ENCODE results near the gene IFIT5. TPM values are rescaled to one million over a fixed set of nuclear protein-coding genes. Genes with fewer than 3 reads are reported as not detected.
"Not testable (repeated sequence)": the region's sequence is repeated elsewhere in the genome, so short reads cannot be mapped to it uniquely, and the experiment has no call there.

The IFIT5 gene
- total RNA-seq, 1 donor from 2014 or later: 13.7 TPM

DNA sequence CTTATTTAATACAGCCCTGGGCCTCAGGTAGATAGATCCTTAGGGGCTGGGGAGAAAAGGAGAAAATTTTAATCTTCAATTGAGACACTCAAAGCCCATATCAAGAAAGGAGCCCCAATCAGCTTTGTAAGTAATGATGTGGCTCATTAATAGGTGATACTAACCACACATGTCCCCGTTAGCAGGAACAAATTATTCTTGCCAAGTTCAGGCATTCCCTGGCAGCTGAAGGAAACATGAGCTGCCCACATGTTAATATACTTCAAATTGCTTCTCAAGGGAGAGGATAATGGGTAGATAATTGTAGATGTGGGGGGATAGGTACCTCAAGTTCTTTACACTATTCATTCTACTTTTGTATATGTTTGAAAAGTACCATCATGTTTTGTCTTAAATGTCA lies 14.5 kb downstream of the IFIT5 start:
- TF ChIP-seq, protein P1, sequence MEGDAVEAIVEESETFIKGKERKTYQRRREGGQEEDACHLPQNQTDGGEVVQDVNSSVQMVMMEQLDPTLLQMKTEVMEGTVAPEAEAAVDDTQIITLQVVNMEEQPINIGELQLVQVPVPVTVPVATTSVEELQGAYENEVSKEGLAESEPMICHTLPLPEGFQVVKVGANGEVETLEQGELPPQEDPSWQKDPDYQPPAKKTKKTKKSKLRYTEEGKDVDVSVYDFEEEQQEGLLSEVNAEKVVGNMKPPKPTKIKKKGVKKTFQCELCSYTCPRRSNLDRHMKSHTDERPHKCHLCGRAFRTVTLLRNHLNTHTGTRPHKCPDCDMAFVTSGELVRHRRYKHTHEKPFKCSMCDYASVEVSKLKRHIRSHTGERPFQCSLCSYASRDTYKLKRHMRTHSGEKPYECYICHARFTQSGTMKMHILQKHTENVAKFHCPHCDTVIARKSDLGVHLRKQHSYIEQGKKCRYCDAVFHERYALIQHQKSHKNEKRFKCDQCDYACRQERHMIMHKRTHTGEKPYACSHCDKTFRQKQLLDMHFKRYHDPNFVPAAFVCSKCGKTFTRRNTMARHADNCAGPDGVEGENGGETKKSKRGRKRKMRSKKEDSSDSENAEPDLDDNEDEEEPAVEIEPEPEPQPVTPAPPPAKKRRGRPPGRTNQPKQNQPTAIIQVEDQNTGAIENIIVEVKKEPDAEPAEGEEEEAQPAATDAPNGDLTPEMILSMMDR (IDR thresholded peaks at IDR 0.05): no peak
- peaks cover 48% of the 10 kb centered on the region for H3K4me1 Mint-ChIP-seq (ENCODE audit: low read depth)
- no peak for DNase-seq (ENCODE audit: low spot score)
- H3K9me3 Mint-ChIP-seq (ENCODE audit: low read depth): no peaks in the 10 kb centered on the region
- H3K36me3 Mint-ChIP-seq (ENCODE audit: low read depth): no peaks in the 10 kb centered on the region
- no peak overlapping the region for H3K27ac Mint-ChIP-seq (ENCODE audit: unreplicated experiment)
- H3K4me3 Mint-ChIP-seq (ENCODE audit: unreplicated experiment): no peak overlapping the region
- no peaks in the 10 kb centered on the region for H3K27me3 Mint-ChIP-seq (ENCODE audit: low read depth)

DNA sequence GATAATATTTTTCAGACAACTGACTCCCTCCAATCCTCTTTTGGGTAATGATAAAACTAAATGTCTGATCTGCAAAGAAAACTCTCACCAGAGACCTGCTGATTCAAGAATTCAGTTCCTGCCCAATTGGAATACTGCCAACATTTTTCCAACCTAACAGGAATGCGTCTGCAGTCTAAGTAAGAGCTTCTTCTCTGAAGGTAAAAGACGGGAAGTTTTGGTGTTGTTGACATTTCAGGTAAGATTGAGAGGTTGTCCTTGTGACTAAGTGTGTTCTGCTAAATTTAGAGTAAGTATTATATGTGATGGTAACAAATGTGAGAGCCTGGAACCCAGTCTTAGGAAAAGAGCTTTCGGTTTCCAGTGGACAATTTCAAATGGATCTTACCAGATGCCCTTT lies 17.6 kb downstream of the IFIT5 start:
- H3K36me3 Mint-ChIP-seq (ENCODE audit: low read depth): no peaks in the 10 kb centered on the region
- no peak for DNase-seq (ENCODE audit: low spot score)
- TF ChIP-seq, protein P1 (IDR thresholded peaks at IDR 0.05): no peak
- peak overlapping the region; percentile 28 for H3K27ac Mint-ChIP-seq (ENCODE audit: unreplicated experiment)
- H3K4me3 Mint-ChIP-seq (ENCODE audit: unreplicated experiment): no peak overlapping the region
- peaks cover 39% of the 10 kb centered on the region for H3K4me1 Mint-ChIP-seq (ENCODE audit: low read depth)
- H3K9me3 Mint-ChIP-seq (ENCODE audit: low read depth): no peaks in the 10 kb centered on the region
- no peaks in the 10 kb centered on the region for H3K27me3 Mint-ChIP-seq (ENCODE audit: low read depth)

DNA sequence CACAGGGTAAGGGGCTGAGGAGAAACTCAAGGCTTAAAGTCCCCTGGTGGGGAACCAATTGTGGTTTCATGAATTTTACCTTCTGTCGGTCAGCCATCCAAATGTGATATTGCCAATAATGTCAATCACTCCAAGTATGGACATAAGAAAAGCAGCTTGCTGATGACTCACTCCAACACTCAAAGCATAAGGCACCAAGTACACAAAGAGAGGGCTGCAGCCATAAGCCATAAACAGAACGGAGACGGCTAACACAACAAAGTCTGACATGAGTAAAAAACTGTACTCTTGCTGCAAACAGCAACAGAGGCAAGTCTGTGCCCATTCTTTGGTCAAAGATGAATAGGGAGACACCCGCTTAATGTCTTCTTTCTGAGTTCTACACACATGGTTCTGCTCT lies 24.2 kb downstream of the IFIT5 start:
- TF ChIP-seq, protein P1 (IDR thresholded peaks at IDR 0.05): no peak
- H3K9me3 Mint-ChIP-seq (ENCODE audit: low read depth): no peaks in the 10 kb centered on the region
- no peak for DNase-seq (ENCODE audit: low spot score)
- peaks cover under 1% of the 10 kb centered on the region for H3K36me3 Mint-ChIP-seq (ENCODE audit: low read depth)
- H3K4me3 Mint-ChIP-seq (ENCODE audit: unreplicated experiment): no peak overlapping the region
- H3K4me1 Mint-ChIP-seq (ENCODE audit: low read depth): no peaks in the 10 kb centered on the region
- no peaks in the 10 kb centered on the region for H3K27me3 Mint-ChIP-seq (ENCODE audit: low read depth)
- H3K27ac Mint-ChIP-seq (ENCODE audit: unreplicated experiment): no peak overlapping the region

DNA sequence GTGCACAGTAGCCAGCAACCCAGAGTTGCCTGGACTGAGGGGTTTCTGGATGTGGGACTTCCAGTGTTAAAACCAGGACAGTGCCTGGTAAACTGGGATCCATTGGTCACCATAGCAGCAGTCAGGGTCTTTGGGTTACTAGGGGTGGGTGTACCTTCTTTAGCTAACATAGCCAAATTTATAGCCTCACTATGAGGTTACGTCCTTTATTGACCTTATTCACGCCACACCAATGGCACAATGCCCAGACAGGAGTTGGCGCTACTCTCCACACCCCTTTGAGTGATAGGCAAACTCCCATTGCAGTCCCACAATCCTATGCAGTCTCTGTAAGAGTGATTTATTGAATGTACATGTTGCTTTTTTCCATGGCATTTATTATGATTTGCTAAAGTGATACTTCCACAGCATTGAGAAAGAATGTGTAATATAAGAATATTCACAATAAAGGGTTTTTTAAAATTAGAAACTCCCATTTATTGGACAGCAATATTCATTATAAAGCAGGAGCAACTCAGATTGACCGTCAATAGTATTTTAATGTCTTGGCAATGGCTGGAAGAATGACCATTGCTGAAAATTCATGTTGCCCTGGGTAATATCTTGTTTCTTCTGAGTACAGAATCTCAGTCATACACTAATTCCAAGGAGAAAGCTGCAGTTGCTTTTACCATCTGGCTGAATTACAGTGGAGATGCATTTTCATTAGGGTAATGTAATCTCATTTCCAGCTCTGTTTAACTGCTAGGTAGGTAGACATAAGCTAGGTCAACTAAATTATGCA lies 26.1 kb downstream of the IFIT5 start:
- TF ChIP-seq, protein P1 (IDR thresholded peaks at IDR 0.05): no peak
- Mint-ChIP-seq H3K36me3 (ENCODE audit: low read depth) (peaks cover 2% of the 10 kb centered on the region), H3K27ac (ENCODE audit: unreplicated experiment) (no peak overlapping the region), H3K27me3 (ENCODE audit: low read depth) (no peaks in the 10 kb centered on the region), H3K9me3 (ENCODE audit: low read depth) (no peaks in the 10 kb centered on the region), H3K4me3 (ENCODE audit: unreplicated experiment) (no peak overlapping the region), H3K4me1 (ENCODE audit: low read depth) (no peaks in the 10 kb centered on the region)
- no peak for DNase-seq (ENCODE audit: low spot score)

DNA sequence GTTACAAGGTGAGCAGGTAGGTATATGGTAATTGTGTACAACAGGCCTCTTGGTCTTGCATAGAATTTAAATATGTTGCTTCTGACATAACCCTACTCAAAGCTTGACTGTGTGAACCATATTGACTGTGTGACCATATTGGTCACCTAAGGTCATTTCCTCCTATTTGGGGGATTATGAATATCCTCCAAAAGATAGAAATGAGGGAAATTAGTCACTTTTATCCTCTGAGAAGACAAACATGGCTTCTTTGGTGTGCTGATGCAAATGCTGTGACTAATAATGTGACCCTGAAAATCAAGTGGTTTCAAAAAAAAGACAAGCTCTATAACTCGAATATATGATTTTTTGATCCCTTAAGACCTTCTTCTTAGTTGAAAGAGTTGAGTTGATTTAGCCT lies 27.9 kb downstream of the IFIT5 start:
- no peak overlapping the region for H3K27ac Mint-ChIP-seq (ENCODE audit: unreplicated experiment)

DNA sequence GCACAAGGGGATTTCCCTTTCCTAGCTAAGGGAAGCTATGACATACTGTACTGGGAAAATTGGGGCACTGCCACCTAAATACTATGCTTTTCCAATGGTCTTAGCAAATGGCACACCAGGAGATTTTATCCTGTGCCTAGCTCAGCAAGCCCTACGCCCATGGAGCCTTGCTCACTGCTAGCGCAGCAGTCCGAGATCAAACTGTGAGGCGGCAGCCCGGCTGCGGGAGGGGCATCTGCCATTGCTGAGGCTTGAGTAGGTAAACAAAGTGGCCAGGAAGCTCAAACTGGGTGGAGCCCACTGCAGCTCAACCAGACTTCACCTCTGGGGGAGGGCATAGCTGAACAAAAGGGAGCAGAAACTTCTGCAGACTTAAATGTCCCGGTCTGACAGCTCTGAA lies 30.5 kb downstream of the IFIT5 start:
- DNase-seq (ENCODE audit: low spot score); H3K36me3 Mint-ChIP-seq (ENCODE audit: low read depth); H3K27me3 Mint-ChIP-seq (ENCODE audit: low read depth); H3K27ac Mint-ChIP-seq (ENCODE audit: unreplicated experiment); H3K4me3 Mint-ChIP-seq (ENCODE audit: unreplicated experiment); H3K4me1 Mint-ChIP-seq (ENCODE audit: low read depth): not testable (repeated sequence)
- H3K9me3 Mint-ChIP-seq (ENCODE audit: low read depth): peaks cover 15% of the 10 kb centered on the region

More for the DNA sequence above, 27.9 kb downstream of the IFIT5 start:
- Mint-ChIP-seq H3K9me3 (ENCODE audit: low read depth) (peaks cover 13% of the 10 kb centered on the region), H3K36me3 (ENCODE audit: low read depth) (peaks cover 4% of the 10 kb centered on the region), H3K4me1 (ENCODE audit: low read depth) (no peaks in the 10 kb centered on the region), H3K27me3 (ENCODE audit: low read depth) (no peaks in the 10 kb centered on the region), H3K4me3 (ENCODE audit: unreplicated experiment) (no peak overlapping the region)
- no peak for DNase-seq (ENCODE audit: low spot score)
- TF ChIP-seq, protein P1 (IDR thresholded peaks at IDR 0.05): no peak
